Sigmoid colon (tissue), 7 donors: ENCODE data around the gene TMEM239. TPM values are rescaled to one million over a fixed set of nuclear protein-coding genes. Genes with fewer than 3 reads are reported as not detected.

Experiments
- DNase-seq: peaks from one replicate; pipeline ENCODE4 v3.0.0-alpha.2; 2019
- H3K27ac ChIP-seq, 4 donors: fragments of 200-600 bp; sonication (generic); one replicate each; pipeline ENCODE4 v1.5.1; 2016 to 2019; ENCODE audit warnings: mild to moderate bottlenecking in 1 of 4
- H3K27me3 ChIP-seq, 3 donors: fragments of 200-600 bp; sonication (generic); one replicate each; pipeline ENCODE4 v1.5.1; 2019; ENCODE audit warnings: mild to moderate bottlenecking in 1 of 3
- H3K36me3 ChIP-seq, 4 donors: fragments of 200-600 bp; sonication (generic); one replicate each; pipeline ENCODE4 v1.5.1; 2016 to 2019
- H3K4me1 ChIP-seq, 4 donors: fragments of 200-600 bp; sonication (generic); one replicate each; pipeline ENCODE4 v1.5.1; 2017 to 2019
- H3K4me3 ChIP-seq, 4 donors: fragments of 200-600 bp; sonication (generic); one replicate each; pipeline ENCODE4 v1.5.1; 2017 to 2019; ENCODE audit warnings: mild to moderate bottlenecking in 2 of 4, moderate library complexity in 1 of 4
- H3K9me3 ChIP-seq, 4 donors: fragments of 200-600 bp in 3 of 4; sonication (generic) in 3 of 4; one replicate each; pipeline versions ENCODE4 v1.5.1 to v1.6.1; 2013 to 2019
- CTCF ChIP-seq, 4 experiments: fragments of 450-650 bp in 3 of 4; fragments of 200-600 bp in 1 of 4; IDR thresholded peaks; one replicate each; pipeline ENCODE4 v1.5.1; 2016 to 2019; ENCODE audit warnings: antibody characterized with exemption in 4 of 4, mild to moderate bottlenecking in 3 of 4, moderate library complexity in 2 of 4
- EP300 ChIP-seq, 4 donors: sonication (generic); formaldehyde crosslinking; IDR thresholded peaks; one replicate each; pipeline ENCODE4 v1.6.1; 2017; ENCODE audit warnings: antibody characterized with exemption in 4 of 4
- POLR2A ChIP-seq, 2 donors: fragments of 450-650 bp; IDR thresholded peaks; one replicate each; pipeline ENCODE4 v1.6.1; 2016; ENCODE audit warnings: antibody characterized with exemption in 2 of 2, mild to moderate bottlenecking in 2 of 2, moderate library complexity in 2 of 2
- POLR2AphosphoS5 ChIP-seq, 4 donors: sonication (generic); formaldehyde crosslinking; IDR thresholded peaks; one replicate each; pipeline ENCODE4 v1.6.1; 2017; ENCODE audit warnings: antibody characterized with exemption in 4 of 4
- WGBS, 2 donors: extraction: QIAGEN DNeasy Blood & Tissue Kit; methylation state at CpG; one replicate each; pipeline ENCODE4 v1.1.7; 2013; 5-methylcytosine and 5-hydroxymethylcytosine counted together
- intact Hi-C: fragments of 100-400 bp; cut with DNase I; formaldehyde crosslinking; loops from one replicate; pipeline ENCODE4 v1.15.1; 2023
- polyA plus RNA-seq, 3 donors: library from polyadenylated mRNA; stranded (reverse); fragments of 200-250 nt; gene quantifications; one replicate each; pipeline ENCODE4 v1.2.3, GENCODE V29; 2013
- total RNA-seq, 4 donors: library from RNA; depleted of rRNA; stranded (reverse); fragments of >200 nt; gene quantifications; one replicate each; pipeline ENCODE4 v1.1.0, GENCODE V29; 2016
- donor health status: healthy with polysubstance abuse.
- donor health status: Bipolar disorder and iron deficiency.
- donor health status: healthy.

The TMEM239 gene
- total and polyA plus RNA-seq, 7 donors: 0.28 TPM; not detected in 6

DNA sequence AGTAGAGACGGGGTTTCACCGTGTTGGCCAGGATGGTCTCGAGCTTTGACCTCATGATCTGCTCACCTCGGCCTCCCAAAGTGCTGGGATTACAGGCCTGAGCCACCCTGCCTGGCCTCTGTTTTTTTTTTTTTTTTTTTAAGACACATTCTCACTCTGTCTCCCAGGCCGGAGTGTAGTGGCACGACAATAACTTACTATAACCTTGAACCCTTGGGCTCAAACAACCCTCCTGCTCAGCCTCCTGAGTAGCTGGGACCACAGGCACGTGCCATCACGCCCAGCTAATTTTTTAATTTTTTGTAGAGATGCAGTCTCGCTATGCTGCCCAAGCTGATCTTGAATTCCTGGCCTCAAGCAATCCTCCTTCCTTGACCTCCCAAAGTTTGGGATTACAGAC lies 42.4 kb upstream of the TMEM239 start:
- peaks cover 0 to 3% (median 1%) of the 10 kb centered on the region in 4 donors for H3K9me3 ChIP-seq
- H3K27ac ChIP-seq: no peak overlapping the region
- no peaks in the 10 kb centered on the region for H3K4me1 ChIP-seq
- WGBS, 2 donors: 80 to 86% methylated on average over 9 of the region's 9 CpGs
- no peaks in the 10 kb centered on the region for H3K36me3 ChIP-seq
- intact Hi-C loops: no loop called here
- H3K4me3 ChIP-seq: no peak overlapping the region
- H3K27me3 ChIP-seq: peaks cover 0 to 23% (median 0%) of the 10 kb centered on the region in 3 donors
- TF ChIP-seq POLR2A (IDR thresholded peaks at IDR 0.05): no peak
- no peak for TF ChIP-seq EP300 (IDR thresholded peaks at IDR 0.05)
- TF ChIP-seq POLR2AphosphoS5 (IDR thresholded peaks at IDR 0.05): no peak
- no peak for TF ChIP-seq CTCF (IDR thresholded peaks at IDR 0.05)
- DNase-seq: no peak

- Histone ChIP-seq H3K27me3 (peaks cover 0 to 18% (median 0%) of the 10 kb centered on the region in 3 donors), H3K27ac (no peak overlapping the region), H3K4me1 (no peaks in the 10 kb centered on the region), H3K4me3 (no peak overlapping the region), H3K9me3 (peaks cover 0 to 3% (median 1%) of the 10 kb centered on the region in 4 donors), H3K36me3 (no peaks in the 10 kb centered on the region)
- WGBS, 2 donors: 84 to 87% methylated on average over 3 of the region's 3 CpGs
- TF ChIP-seq POLR2A (IDR thresholded peaks at IDR 0.05) (no peak), POLR2AphosphoS5 (IDR thresholded peaks at IDR 0.05) (no peak), EP300 (IDR thresholded peaks at IDR 0.05) (no peak), CTCF (IDR thresholded peaks at IDR 0.05) (no peak)
- intact Hi-C loops: no loop called here
- DNase-seq: no peak
Measured at GRCh38 chr20:2775139-2775538, 41.0 kb upstream of the TMEM239 start.

- 78 to 81% methylated on average over 10 of the region's 10 CpGs for WGBS, 2 donors
- intact Hi-C loops: no loop called here
- peaks cover 0 to 3% (median 1%) of the 10 kb centered on the region in 4 donors for H3K9me3 ChIP-seq
- peaks cover 0 to 13% (median 0%) of the 10 kb centered on the region in 3 donors for H3K27me3 ChIP-seq
- H3K36me3 ChIP-seq: no peaks in the 10 kb centered on the region
- H3K4me3 ChIP-seq: no peak overlapping the region
- H3K4me1 ChIP-seq: no peaks in the 10 kb centered on the region
- TF ChIP-seq POLR2AphosphoS5 (IDR thresholded peaks at IDR 0.05) (no peak), CTCF (IDR thresholded peaks at IDR 0.05) (no peak), EP300 (IDR thresholded peaks at IDR 0.05) (no peak), POLR2A (IDR thresholded peaks at IDR 0.05) (no peak)
- DNase-seq: no peak
- no peak overlapping the region for H3K27ac ChIP-seq
Measured at GRCh38 chr20:2778602-2779321, 37.4 kb upstream of the TMEM239 start.

GRCh38 chr20:2780948-2781347 lies 35.2 kb upstream of the TMEM239 start:
- no peak for TF ChIP-seq POLR2A (IDR thresholded peaks at IDR 0.05)
- TF ChIP-seq EP300 (IDR thresholded peaks at IDR 0.05): no peak
- TF ChIP-seq POLR2AphosphoS5 (IDR thresholded peaks at IDR 0.05): no peak
- TF ChIP-seq CTCF (IDR thresholded peaks at IDR 0.05): no peak
- DNase-seq: no peak
- Histone ChIP-seq H3K27me3 (peaks cover 0 to 8% (median 0%) of the 10 kb centered on the region in 3 donors), H3K27ac (no peak overlapping the region), H3K4me1 (no peaks in the 10 kb centered on the region), H3K36me3 (no peaks in the 10 kb centered on the region), H3K4me3 (no peak overlapping the region), H3K9me3 (peaks cover 0 to under 1% (median 0%) of the 10 kb centered on the region in 4 donors)
- intact Hi-C loops: no loop called here
- WGBS, 2 donors: 24 to 49% methylated on average over 3 of the region's 3 CpGs
